Keratinocyte (primary cell): ENCODE results near the gene SPRED1.

Source experiments
- CTCF ChIP-seq, 3 experiments: IDR thresholded peaks in 1 of 3; conservative IDR thresholded peaks in 1 of 3; optimal IDR thresholded peaks in 1 of 3; 2 replicates in 2 of 3; 3 replicates in 1 of 3; pipeline versions ENCODE3 to v1.5.1; 2011; ENCODE audit warnings: low read length in 3 of 3, mild to moderate bottlenecking in 3 of 3, moderate library complexity in 2 of 3, control low read depth in 1 of 3, inconsistent platforms in 1 of 3; ENCODE audit not compliant: insufficient read depth in 2 of 3; ENCODE audit errors: extremely low read depth in 1 of 3
- EZH2 ChIP-seq: IDR thresholded peaks from one replicate; pipeline ENCODE4 v1.6.1; 2012; ENCODE audit warnings: inconsistent platforms, mild to moderate bottlenecking, low read length, moderate library complexity

- TF ChIP-seq CTCF (optimal IDR thresholded peaks at IDR 0.05 in 1 of 3, IDR thresholded peaks at IDR 0.05 in 1 of 3, conservative IDR thresholded peaks at IDR 0.05 in 1 of 3; ENCODE audit: extremely low read depth in 1 of 3, insufficient read depth in 2 of 3, low read length in 3 of 3) (no peak), EZH2 (no peak)
These were observed 109.7 kb downstream of the SPRED1 start for GRCh38 chr15:38362355-38362754.
